ENCODE data around the gene HAVCR1. TPM values are rescaled to one million over a fixed set of nuclear protein-coding genes. Genes with fewer than 3 reads are reported as not detected.

HAVCR1 gene
- total RNA-seq, 1 donor from 2014 or later, result 0.15 TPM

DNA sequence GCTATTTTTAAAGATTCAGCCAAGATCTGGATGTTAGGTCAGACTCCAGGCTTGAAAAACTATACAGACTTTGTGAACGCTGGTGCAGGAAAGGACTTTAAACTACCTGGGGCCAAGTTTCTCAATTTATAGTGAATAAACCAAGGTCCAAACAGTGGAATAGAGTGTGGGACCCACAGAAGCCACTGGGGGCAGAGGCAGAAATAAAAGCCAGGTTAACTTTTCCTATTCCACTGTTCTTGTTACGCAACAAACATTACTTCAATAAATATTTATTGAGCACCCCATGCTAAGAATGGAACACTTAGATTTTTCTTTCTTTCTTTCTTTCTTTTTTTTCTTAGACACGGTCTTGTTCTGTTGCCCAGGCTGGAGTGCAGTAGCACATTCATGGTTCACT is 11.0 kb upstream of the HAVCR1 start:
- H3K27me3 Mint-ChIP-seq (ENCODE audit: low read depth), result peaks cover 2% of the 10 kb centered on the region
- no peak overlapping the region for H3K4me3 Mint-ChIP-seq (ENCODE audit: unreplicated experiment)
- no peaks in the 10 kb centered on the region for H3K9me3 Mint-ChIP-seq (ENCODE audit: low read depth)
- no peak overlapping the region for H3K27ac Mint-ChIP-seq (ENCODE audit: unreplicated experiment)
- no peaks in the 10 kb centered on the region for H3K36me3 Mint-ChIP-seq (ENCODE audit: low read depth)
- TF ChIP-seq, protein P1, sequence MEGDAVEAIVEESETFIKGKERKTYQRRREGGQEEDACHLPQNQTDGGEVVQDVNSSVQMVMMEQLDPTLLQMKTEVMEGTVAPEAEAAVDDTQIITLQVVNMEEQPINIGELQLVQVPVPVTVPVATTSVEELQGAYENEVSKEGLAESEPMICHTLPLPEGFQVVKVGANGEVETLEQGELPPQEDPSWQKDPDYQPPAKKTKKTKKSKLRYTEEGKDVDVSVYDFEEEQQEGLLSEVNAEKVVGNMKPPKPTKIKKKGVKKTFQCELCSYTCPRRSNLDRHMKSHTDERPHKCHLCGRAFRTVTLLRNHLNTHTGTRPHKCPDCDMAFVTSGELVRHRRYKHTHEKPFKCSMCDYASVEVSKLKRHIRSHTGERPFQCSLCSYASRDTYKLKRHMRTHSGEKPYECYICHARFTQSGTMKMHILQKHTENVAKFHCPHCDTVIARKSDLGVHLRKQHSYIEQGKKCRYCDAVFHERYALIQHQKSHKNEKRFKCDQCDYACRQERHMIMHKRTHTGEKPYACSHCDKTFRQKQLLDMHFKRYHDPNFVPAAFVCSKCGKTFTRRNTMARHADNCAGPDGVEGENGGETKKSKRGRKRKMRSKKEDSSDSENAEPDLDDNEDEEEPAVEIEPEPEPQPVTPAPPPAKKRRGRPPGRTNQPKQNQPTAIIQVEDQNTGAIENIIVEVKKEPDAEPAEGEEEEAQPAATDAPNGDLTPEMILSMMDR (IDR thresholded peaks at IDR 0.05), result peak; percentile 19
- no peaks in the 10 kb centered on the region for H3K4me1 Mint-ChIP-seq (ENCODE audit: low read depth)
- DNase-seq (ENCODE audit: low spot score), result no peak

DNA sequence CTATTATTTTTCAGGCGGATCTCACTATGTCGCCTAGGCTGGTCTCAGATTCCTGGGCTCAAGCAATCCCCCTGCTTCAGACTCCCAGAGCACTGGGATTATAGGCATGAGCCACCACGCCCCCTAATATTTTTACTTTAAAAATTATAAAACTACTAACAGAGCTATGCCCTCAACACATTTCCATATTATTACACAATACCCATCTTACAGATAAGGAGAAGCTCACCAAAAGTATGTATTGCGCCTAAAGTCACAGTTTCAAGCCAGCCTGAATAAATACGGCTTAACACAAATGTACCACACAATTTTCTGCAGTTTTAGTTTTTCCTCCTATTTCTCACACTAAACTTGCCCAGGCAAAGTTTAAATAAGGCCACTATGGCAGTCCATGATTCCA is 9.9 kb upstream of the HAVCR1 start:
- Mint-ChIP-seq H3K9me3 (ENCODE audit: low read depth) (no peaks in the 10 kb centered on the region), H3K4me3 (ENCODE audit: unreplicated experiment) (no peak overlapping the region), H3K27ac (ENCODE audit: unreplicated experiment) (no peak overlapping the region), H3K36me3 (ENCODE audit: low read depth) (no peaks in the 10 kb centered on the region), H3K4me1 (ENCODE audit: low read depth) (no peaks in the 10 kb centered on the region), H3K27me3 (ENCODE audit: low read depth) (peaks cover 2% of the 10 kb centered on the region)
- no peak for DNase-seq (ENCODE audit: low spot score)
- TF ChIP-seq, protein P1 (IDR thresholded peaks at IDR 0.05), result no peak

DNA sequence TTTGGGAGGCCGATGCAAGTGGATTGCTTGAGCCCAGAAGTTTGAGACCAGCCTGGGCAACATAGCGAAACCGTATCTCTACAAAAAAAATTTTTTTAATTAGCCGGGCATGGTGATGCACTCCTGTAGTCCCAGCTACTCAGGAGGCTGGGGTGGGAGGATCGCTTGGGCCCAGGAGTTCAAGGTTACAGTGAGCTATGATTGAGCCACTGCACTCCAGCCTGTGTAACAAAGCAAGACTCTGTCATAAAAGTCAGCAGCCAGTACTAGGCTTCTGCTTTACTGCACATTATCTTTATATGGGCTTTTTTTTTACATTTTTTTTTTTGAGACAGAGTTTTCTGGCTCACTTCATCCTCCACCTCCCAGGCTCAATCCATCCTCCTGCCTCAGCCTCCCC is 9.4 kb upstream of the HAVCR1 start:
- Mint-ChIP-seq H3K36me3 (ENCODE audit: low read depth) (no peaks in the 10 kb centered on the region), H3K27ac (ENCODE audit: unreplicated experiment) (no peak overlapping the region), H3K4me1 (ENCODE audit: low read depth) (no peaks in the 10 kb centered on the region), H3K27me3 (ENCODE audit: low read depth) (peaks cover 2% of the 10 kb centered on the region), H3K9me3 (ENCODE audit: low read depth) (no peaks in the 10 kb centered on the region), H3K4me3 (ENCODE audit: unreplicated experiment) (no peak overlapping the region)
- TF ChIP-seq, protein P1 (IDR thresholded peaks at IDR 0.05), result no peak
- DNase-seq (ENCODE audit: low spot score), result no peak

DNA sequence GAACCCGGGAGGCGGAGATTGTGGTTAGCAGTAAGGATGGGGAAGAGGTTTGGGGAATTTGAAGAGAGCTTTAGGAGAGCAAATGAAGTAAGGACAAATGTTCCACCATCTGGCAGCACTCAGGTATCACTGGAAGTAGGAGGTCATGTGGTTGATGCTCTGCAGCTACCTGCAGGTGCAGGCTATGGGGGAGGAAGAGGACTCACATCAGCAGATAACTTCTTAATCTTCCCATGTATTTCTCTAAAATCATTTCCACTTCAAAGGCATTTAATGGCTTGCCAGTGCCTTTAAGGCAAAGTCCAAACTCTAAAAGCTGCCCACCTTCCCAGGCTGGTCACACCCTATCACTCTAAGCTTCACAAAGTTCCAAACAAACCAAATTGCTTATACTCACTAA is 8.1 kb upstream of the HAVCR1 start:
- Mint-ChIP-seq H3K9me3 (ENCODE audit: low read depth) (no peaks in the 10 kb centered on the region), H3K27me3 (ENCODE audit: low read depth) (peaks cover 2% of the 10 kb centered on the region), H3K4me3 (ENCODE audit: unreplicated experiment) (no peak overlapping the region), H3K27ac (ENCODE audit: unreplicated experiment) (no peak overlapping the region), H3K36me3 (ENCODE audit: low read depth) (no peaks in the 10 kb centered on the region), H3K4me1 (ENCODE audit: low read depth) (no peaks in the 10 kb centered on the region)
- TF ChIP-seq, protein P1 (IDR thresholded peaks at IDR 0.05), result no peak
- no peak for DNase-seq (ENCODE audit: low spot score)

DNA sequence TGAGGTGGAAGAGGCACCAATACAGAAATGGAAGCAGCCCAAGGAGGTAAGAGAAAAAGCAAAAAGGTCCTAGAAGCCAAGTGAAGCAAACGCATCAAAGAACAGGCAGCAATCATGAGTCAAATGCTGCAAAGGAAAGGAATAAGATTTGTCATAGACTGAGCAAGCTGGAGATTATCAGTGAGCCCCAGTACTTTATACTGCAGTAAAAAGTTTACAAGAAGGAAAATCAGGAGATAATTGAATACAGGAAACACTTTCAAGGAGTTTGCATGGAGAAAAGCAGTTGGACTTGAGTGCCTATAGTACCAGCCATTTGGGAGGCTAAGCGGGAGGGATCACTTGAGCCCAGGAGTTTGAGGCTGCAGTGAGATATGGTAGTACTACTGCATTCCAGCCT is 7.2 kb upstream of the HAVCR1 start:
- Mint-ChIP-seq H3K27me3 (ENCODE audit: low read depth) (peaks cover 2% of the 10 kb centered on the region), H3K36me3 (ENCODE audit: low read depth) (no peaks in the 10 kb centered on the region), H3K27ac (ENCODE audit: unreplicated experiment) (no peak overlapping the region), H3K4me3 (ENCODE audit: unreplicated experiment) (no peak overlapping the region), H3K9me3 (ENCODE audit: low read depth) (no peaks in the 10 kb centered on the region), H3K4me1 (ENCODE audit: low read depth) (no peaks in the 10 kb centered on the region)
- no peak for DNase-seq (ENCODE audit: low spot score)
- TF ChIP-seq, protein P1 (IDR thresholded peaks at IDR 0.05), result no peak
